Bronchus fibroblast of lung (primary cell): ENCODE measurements around the gene DENND6A. TPM values are rescaled to one million over a fixed set of nuclear protein-coding genes. Genes with fewer than 3 reads are reported as not detected.

Source experiments
- total RNA-seq: library from RNA; depleted of rRNA; stranded (reverse); fragments of >200 nt; gene quantifications from 2 replicates; pipeline ENCODE4 v1.2.3, GENCODE V29; 2015

Gene DENND6A, protein sequence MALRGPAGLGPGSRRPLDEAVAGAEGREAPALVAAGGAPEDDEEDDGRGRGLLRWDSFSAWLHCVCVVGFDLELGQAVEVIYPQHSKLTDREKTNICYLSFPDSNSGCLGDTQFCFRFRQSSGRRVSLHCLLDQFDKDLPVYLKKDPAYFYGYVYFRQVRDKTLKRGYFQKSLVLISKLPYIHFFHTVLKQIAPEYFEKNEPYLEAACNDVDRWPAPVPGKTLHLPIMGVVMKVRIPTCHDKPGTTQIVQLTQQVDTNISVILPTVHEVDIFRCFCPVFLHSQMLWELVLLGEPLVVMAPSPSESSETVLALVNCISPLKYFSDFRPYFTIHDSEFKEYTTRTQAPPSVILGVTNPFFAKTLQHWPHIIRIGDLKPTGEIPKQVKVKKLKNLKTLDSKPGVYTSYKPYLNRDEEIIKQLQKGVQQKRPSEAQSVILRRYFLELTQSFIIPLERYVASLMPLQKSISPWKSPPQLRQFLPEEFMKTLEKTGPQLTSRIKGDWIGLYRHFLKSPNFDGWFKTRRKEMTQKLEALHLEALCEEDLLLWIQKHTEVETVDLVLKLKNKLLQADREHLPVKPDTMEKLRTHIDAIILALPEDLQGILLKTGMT
- 8.2 and 8.4 TPM in 2 replicates for total RNA-seq

DNA sequence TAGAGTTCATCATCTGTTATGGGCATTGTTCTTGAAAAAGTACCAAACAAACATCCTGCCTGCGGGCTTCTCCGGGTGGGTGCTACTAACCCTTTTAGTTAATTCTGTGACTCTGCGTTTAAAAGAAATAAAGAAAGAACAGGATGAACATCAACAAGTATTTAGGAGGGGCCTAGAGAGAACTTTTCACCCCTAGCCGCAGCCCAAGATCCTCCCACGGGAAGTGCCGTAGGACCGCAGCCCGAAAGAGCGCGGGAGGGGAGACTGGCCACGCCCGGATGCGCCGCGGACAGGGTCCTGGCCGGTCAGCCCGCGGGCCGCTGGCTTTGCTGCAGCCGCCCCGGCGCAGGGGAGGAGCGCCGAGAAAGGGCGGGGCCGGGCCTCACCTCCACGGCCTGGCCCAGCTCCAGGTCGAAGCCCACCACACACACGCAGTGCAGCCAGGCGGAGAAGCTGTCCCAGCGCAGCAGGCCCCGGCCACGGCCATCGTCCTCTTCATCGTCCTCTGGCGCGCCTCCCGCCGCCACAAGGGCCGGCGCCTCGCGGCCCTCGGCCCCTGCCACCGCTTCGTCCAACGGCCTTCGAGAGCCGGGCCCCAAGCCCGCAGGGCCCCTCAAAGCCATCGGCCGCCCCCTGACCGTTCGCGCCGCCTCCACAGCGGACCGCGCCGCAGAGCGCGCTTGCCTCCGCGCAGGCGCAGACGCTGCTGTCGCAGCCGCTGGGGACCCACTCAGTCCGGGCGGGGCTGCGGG is at the start of gene DENND6A:
Gene DENND6A, minus strand, starts transcription at position 682 of the 752 bp plus-strand sequence. Its CDS starts 59 bp downstream, at position 623.

DNA sequence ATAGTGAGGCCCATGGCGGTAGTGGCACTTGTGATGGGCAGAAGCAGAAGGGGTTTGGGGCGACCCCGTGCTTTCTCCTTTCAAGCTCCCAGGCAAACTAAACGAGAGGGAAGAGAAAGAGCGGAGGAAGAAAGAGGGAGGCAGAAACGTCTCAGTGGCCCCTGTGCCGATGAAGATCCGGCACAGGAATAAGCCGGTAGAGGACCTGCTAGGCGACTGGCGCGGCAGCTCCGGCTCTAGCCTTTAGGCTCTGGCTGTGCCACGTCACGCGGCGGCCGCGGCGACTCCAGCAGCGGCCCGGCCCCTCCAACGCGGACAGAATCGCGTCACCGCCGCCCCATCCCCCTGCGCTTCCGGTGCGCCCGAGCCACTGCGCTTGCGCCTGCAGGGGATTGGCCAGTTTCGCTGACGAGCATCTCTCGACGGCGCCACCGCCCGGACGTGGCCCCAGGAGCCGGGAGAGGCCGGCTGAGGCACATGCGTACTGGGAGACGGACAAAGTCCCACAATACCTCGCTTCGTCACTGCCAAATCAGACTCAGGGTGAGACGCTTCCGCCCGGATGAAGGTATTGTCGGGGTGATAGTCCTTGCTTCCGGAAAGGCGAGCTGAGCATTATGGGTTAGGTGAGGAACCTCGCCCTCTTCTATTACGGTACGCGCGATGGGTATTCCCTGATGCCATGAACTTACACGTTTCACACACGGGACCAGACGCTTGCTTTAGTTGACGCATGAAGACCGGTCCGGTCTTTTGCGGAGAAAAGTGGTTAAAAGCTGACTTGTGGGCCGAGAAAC is 95.6 kb downstream of the DENND6A start, which contains the start of gene ARF4:
Gene ARF4, minus strand, starts transcription at position 218 of the 797 bp plus-strand sequence. Its CDS starts 204 bp downstream, at position 14.

Other genes with a start within 250 kb of the DENND6A start
- under 0.01 TPM in 1 of 2 replicates, not detected in the other for gene DNAH12, start 148.7 kb downstream of the DENND6A start, total RNA-seq
- 15.1 and 16.5 TPM in 2 replicates for gene PDE12, start 136.8 kb downstream of the DENND6A start, total RNA-seq
- 185 and 214 TPM in 2 replicates for gene ARF4, start 95.7 kb downstream of the DENND6A start, total RNA-seq
- gene SLMAP, start 63.2 kb upstream of the DENND6A start, total RNA-seq, result 17.1 and 23.0 TPM in 2 replicates